DND-41 (cell line): ENCODE data around the gene FAM236A.
"Not testable (repeated sequence)": the region's sequence is repeated elsewhere in the genome, so short reads cannot be mapped to it uniquely, and the experiment has no call there.

Experiments
- EZH2 ChIP-seq: IDR thresholded peaks from 3 replicates; pipeline ENCODE4 v1.6.1; 2012; ENCODE audit warnings: borderline replicate concordance, low read depth, mild to moderate bottlenecking, moderate library complexity, low read length, inconsistent platforms; ENCODE audit not compliant: severe bottlenecking
- TF ChIP-seq, protein P1 (sequence below): IDR thresholded peaks from 2 replicates; pipeline ENCODE4 v1.5.1; 2012; ENCODE audit warnings: borderline replicate concordance, low read length, moderate library complexity, mild to moderate bottlenecking; ENCODE audit not compliant: poor library complexity, severe bottlenecking; ENCODE audit errors: extremely low read depth

DNA sequence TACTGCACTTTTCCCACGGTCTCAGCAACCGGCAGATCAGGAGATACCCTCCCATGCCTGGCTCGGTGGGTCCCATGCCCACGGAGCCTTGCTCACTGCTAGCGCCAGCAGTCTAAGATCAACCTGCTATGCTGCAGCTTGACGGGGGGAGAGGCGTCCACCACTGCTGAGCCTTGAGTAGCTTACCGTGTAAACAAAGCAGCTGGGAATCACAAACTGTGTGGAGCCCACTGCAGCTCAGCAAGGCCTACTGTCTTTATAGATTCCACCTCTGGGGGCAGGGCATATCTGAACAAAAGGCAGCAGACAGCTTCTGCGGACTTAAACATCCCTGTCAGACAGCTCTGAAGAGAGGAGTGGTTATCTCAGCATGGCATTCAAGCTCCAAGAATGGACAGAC is 22.0 kb downstream of the FAM236A start:
- TF ChIP-seq, protein P1, sequence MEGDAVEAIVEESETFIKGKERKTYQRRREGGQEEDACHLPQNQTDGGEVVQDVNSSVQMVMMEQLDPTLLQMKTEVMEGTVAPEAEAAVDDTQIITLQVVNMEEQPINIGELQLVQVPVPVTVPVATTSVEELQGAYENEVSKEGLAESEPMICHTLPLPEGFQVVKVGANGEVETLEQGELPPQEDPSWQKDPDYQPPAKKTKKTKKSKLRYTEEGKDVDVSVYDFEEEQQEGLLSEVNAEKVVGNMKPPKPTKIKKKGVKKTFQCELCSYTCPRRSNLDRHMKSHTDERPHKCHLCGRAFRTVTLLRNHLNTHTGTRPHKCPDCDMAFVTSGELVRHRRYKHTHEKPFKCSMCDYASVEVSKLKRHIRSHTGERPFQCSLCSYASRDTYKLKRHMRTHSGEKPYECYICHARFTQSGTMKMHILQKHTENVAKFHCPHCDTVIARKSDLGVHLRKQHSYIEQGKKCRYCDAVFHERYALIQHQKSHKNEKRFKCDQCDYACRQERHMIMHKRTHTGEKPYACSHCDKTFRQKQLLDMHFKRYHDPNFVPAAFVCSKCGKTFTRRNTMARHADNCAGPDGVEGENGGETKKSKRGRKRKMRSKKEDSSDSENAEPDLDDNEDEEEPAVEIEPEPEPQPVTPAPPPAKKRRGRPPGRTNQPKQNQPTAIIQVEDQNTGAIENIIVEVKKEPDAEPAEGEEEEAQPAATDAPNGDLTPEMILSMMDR, result not testable (repeated sequence)
- TF ChIP-seq EZH2, result not testable (repeated sequence)
